GM12878 (cell line): ENCODE results near the gene CNTNAP5. TPM values are rescaled to one million over a fixed set of nuclear protein-coding genes. Genes with fewer than 3 reads are reported as not detected.

Experiments used
- ATAC-seq: fragments of 200-7000 bp; cut with Tn5 transposase; 3 replicates; pipeline ENCODE4 v1.9.1; 2020; ENCODE audit warnings: mild to moderate bottlenecking, moderate library complexity
- BruUV-seq: library from RNA; stranded (reverse); fragments of 400-500 nt; replicated peaks from 2 replicates; lab custom pipeline; 2021; lab: Mats Ljungman, UMichigan
- CTCF ChIA-PET: fragments of 300-600 bp; sonication (Branson Sonifier 250); formaldehyde crosslinking; extraction: SDS; loops from one replicate; lab custom pipeline; 2021; ENCODE audit warnings: inconsistent platforms; lab: Yijun Ruan, JAX
- POLR2A ChIA-PET: fragments of 350-600 bp; formaldehyde crosslinking; extraction: SDS; loops from one replicate; lab custom pipeline; 2021; ENCODE audit warnings: inconsistent platforms; lab: Charles Lee
- RAD21 ChIA-PET: fragments of 300-600 bp; sonication (Branson Sonifier 250); formaldehyde crosslinking; loops from one replicate; lab custom pipeline; 2023; ENCODE audit warnings: antibody characterized with exemption; ENCODE audit not compliant: unreplicated experiment; lab: Charles Lee
- SMC1A ChIA-PET: fragments of 300-600 bp; sonication (Branson Sonifier 250); formaldehyde crosslinking; loops from one replicate; lab custom pipeline; 2023; ENCODE audit not compliant: unreplicated experiment, uncharacterized antibody; lab: Charles Lee
- DNase-seq: peaks from one replicate; pipeline ENCODE4 v3.0.0-alpha.2; 2011; ENCODE audit warnings: low read depth, low spot score
- FAIRE-seq: peaks from 3 replicates; lab custom pipeline; 2011; peaks lifted over from hg19 to GRCh38; lab: Jason Lieb, UNC
- H2AFZ ChIP-seq: 2 replicates; pipeline ENCODE4 v1.6.0; 2011; ENCODE audit warnings: low read depth, low read length, control low read depth; ENCODE audit not compliant: control insufficient read depth
- H3K27ac ChIP-seq: 2 replicates; pipeline ENCODE4 v1.5.1; 2011; ENCODE audit warnings: control low read depth; ENCODE audit not compliant: control insufficient read depth, insufficient read depth
- H3K27me3 ChIP-seq, 2 experiments: replicated peaks in 1 of 2; 2 replicates each; pipeline versions ENCODE4 v1.6.0 to v1.6.1; 2011; ENCODE audit warnings: low read length in 1 of 2; ENCODE audit not compliant: control insufficient read depth in 2 of 2, insufficient read depth in 2 of 2
- H3K36me3 ChIP-seq, 2 experiments: 2 replicates each; pipeline ENCODE4 v1.5.1; 2011; ENCODE audit warnings: low read length in 1 of 2; ENCODE audit not compliant: control insufficient read depth in 2 of 2, insufficient read depth in 2 of 2
- H3K4me1 ChIP-seq: 2 replicates; pipeline ENCODE4 v1.6.1; 2011; ENCODE audit warnings: mild to moderate bottlenecking, low read length, moderate library complexity, mixed read lengths; ENCODE audit not compliant: control insufficient read depth, insufficient read depth
- H3K4me2 ChIP-seq: 2 replicates; pipeline ENCODE4 v1.6.0; 2011; ENCODE audit warnings: control low read depth; ENCODE audit not compliant: control insufficient read depth, insufficient read depth
- H3K4me3 ChIP-seq: fragments of 200-600 bp; sonication (generic); 2 replicates; pipeline ENCODE4 v1.5.1; 2016
- H3K79me2 ChIP-seq: 2 replicates; pipeline ENCODE4 v1.6.0; 2011; ENCODE audit warnings: low read length; ENCODE audit not compliant: control insufficient read depth, insufficient read depth
- H3K9ac ChIP-seq: 2 replicates; pipeline ENCODE4 v1.8.0; 2011; ENCODE audit warnings: low read length, control low read depth, mixed read lengths; ENCODE audit not compliant: control insufficient read depth, insufficient read depth
- H3K9me3 ChIP-seq: replicated peaks from 3 replicates; pipeline ENCODE4 v1.5.1; 2011; ENCODE audit warnings: mild to moderate bottlenecking, low read length; ENCODE audit not compliant: control insufficient read depth, insufficient read depth
- H4K20me1 ChIP-seq: 2 replicates; pipeline ENCODE4 v1.6.0; 2011; ENCODE audit not compliant: control insufficient read depth, insufficient read depth
- CREM ChIP-seq: IDR thresholded peaks from 2 replicates; pipeline ENCODE4 v1.6.1; 2014; ENCODE audit warnings: antibody characterized with exemption, low read depth
- JUND ChIP-seq: IDR thresholded peaks from 2 replicates; pipeline ENCODE4 v1.6.1; 2012; ENCODE audit warnings: low read depth, mild to moderate bottlenecking, low read length, improper control_type of control experiment, moderate library complexity
- MXI1 ChIP-seq: fragments of 150-350 bp; IDR thresholded peaks from 2 replicates; pipeline ENCODE4 v1.6.1; 2011; ENCODE audit warnings: low read depth, mild to moderate bottlenecking, inconsistent platforms, low read length, improper control_type of control experiment
- POU2F2 ChIP-seq: IDR thresholded peaks from 3 replicates; pipeline ENCODE4 v1.6.1; 2011; ENCODE audit warnings: low read depth, mild to moderate bottlenecking, low read length, borderline replicate concordance
- SREBF1 ChIP-seq: IDR thresholded peaks from 2 replicates; pipeline ENCODE4 v1.6.1; 2012; ENCODE audit warnings: mild to moderate bottlenecking, low read length
- WGBS: methylation state at CpG from one replicate; pipeline ENCODE4 v1.1.6; 2016; ENCODE audit warnings: low lambda C conversion rate; ENCODE audit not compliant: insufficient replicate concordance, insufficient coverage; ENCODE audit errors: missing lambda C conversion rate; 5-methylcytosine and 5-hydroxymethylcytosine counted together
- in situ Hi-C: fragments of 300-500 bp; cut with MboI; formaldehyde crosslinking; loops from 9 replicates; pipeline ENCODE4 v1.14.3; 2018; ENCODE audit warnings: mixed read lengths
- intact Hi-C: fragments of 100-400 bp; cut with micrococcal nuclease; formaldehyde crosslinking; loops from one replicate; pipeline ENCODE4 v1.14.2; 2022; ENCODE audit not compliant: unreplicated experiment
- polyA plus RNA-seq, 11 experiments: library from polyadenylated mRNA; depleted of rRNA in 4 of 11; unstranded in 6 of 11; stranded (reverse) in 5 of 11; fragments of >200 nt; fragmentation: Nextera tagmentation in 4 of 11; fragmentation: Illumina TruSeq in 1 of 11; extraction: Ambion mirVana in 4 of 11; extraction: Trizol in 1 of 11; gene quantifications; 1 replicate in 1 of 11; 2 replicates in 10 of 11; pipeline versions ENCODE4 v1.2.1 to v1.2.3, GENCODE V29; 2011 to 2016; ENCODE audit warnings: inconsistent platforms in 2 of 11, missing spikeins in 2 of 11, low read depth in 1 of 11
- total RNA-seq, 4 experiments: library from RNA; depleted of rRNA in 3 of 4; stranded (reverse); fragments of >200 nt in 3 of 4; fragmentation: Illumina TruSeq in 1 of 4; extraction: Trizol in 1 of 4; gene quantifications; 2 replicates each; pipeline versions ENCODE4 v1.2.1 to v1.2.3, GENCODE V29; 2013 to 2021
- TF ChIP-seq, protein P1 (sequence below): fragments of 150-350 bp; IDR thresholded peaks from 2 replicates; pipeline ENCODE4 v1.6.1; 2016; ENCODE audit warnings: low read depth, low read length
- TF ChIP-seq, protein P2 (sequence below): IDR thresholded peaks from 2 replicates; pipeline ENCODE4 v1.6.1; 2011; ENCODE audit warnings: borderline replicate concordance, low read depth, mild to moderate bottlenecking, moderate library complexity, low read length; ENCODE audit not compliant: insufficient read depth, poor library complexity, severe bottlenecking
- TF ChIP-seq, protein P3 (sequence below): fragments of 450-650 bp; formaldehyde crosslinking; IDR thresholded peaks from 2 replicates; pipeline ENCODE4 v1.4.0; 2022; ENCODE audit warnings: mild to moderate bottlenecking, moderate library complexity
- TF ChIP-seq, protein P4 (sequence below): IDR thresholded peaks from 2 replicates; pipeline ENCODE4 v1.6.1; 2011; ENCODE audit warnings: mild to moderate bottlenecking, low read depth, low read length, moderate library complexity; ENCODE audit not compliant: insufficient replicate concordance

The CNTNAP5 gene
- total and polyA plus RNA-seq, 10 of the 15 experiments (the other 5 are each of a cell fraction or from before 2014, with no cell fraction given) = not detected

DNA sequence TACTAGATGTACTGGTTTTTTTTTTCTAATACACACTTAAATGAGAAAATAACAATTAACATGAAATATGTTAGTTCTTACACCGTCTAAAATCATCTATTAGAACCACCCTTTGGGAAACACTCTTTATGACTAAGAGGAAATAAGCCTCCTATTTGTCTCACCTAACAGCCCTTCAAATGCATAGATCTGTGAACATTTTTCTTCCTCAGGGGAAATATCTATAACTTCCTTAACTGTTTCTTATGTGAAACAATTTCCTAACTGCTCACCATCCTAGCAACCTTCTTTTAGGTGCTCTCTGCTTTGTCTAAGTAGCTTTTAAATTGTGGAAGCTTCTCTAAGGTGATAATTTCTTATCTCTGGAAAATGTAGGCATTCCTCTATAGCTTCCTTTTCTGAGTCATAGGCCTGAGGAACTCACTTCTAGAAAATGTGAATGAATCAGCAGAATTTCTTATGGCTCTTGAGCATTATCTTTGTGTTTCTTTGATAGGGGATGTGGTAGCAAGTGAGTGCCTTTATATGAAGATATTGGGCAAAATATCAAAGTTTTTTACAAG is 56.1 kb downstream of the CNTNAP5 start (continued):
- TF ChIP-seq, protein P1, sequence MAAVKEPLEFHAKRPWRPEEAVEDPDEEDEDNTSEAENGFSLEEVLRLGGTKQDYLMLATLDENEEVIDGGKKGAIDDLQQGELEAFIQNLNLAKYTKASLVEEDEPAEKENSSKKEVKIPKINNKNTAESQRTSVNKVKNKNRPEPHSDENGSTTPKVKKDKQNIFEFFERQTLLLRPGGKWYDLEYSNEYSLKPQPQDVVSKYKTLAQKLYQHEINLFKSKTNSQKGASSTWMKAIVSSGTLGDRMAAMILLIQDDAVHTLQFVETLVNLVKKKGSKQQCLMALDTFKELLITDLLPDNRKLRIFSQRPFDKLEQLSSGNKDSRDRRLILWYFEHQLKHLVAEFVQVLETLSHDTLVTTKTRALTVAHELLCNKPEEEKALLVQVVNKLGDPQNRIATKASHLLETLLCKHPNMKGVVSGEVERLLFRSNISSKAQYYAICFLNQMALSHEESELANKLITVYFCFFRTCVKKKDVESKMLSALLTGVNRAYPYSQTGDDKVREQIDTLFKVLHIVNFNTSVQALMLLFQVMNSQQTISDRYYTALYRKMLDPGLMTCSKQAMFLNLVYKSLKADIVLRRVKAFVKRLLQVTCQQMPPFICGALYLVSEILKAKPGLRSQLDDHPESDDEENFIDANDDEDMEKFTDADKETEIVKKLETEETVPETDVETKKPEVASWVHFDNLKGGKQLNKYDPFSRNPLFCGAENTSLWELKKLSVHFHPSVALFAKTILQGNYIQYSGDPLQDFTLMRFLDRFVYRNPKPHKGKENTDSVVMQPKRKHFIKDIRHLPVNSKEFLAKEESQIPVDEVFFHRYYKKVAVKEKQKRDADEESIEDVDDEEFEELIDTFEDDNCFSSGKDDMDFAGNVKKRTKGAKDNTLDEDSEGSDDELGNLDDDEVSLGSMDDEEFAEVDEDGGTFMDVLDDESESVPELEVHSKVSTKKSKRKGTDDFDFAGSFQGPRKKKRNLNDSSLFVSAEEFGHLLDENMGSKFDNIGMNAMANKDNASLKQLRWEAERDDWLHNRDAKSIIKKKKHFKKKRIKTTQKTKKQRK = no peak
- TF ChIP-seq, all 136 proteins: peak for 0

DNA sequence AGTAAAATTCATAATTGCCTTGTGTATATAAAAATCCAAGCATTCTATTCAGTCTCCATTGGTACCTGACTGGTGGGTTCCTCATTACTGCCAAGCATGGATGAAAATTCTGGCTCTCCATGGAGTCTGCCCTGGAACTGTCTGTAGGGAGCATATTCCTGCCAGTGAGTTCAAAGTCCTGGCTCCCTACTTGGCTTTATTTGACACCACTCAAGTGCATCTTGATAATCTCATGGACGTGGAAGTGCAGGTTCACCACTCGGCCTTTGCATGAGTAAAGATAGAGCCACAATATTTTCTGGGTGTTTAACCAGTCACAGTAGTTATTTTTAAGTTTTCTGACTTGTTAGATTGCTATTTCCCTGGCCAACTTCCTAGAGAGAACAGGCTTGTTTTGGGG is 63.5 kb downstream of the CNTNAP5 start:
- Histone ChIP-seq H3K27ac (no peak overlapping the region), H3K9me3 (no peaks in the 10 kb centered on the region), H3K9ac (no peak overlapping the region), H3K4me2 (no peak overlapping the region), H3K79me2 (no peaks in the 10 kb centered on the region), H3K4me1 (no peaks in the 10 kb centered on the region), H3K4me3 (no peak overlapping the region), H4K20me1 (no peaks in the 10 kb centered on the region)
- 3% methylated on average over 2 of the region's 2 CpGs for WGBS
- intact Hi-C loops (no loop called here), in situ Hi-C loops (no loop called here)
- ChIA-PET SMC1A (no interaction called here), POLR2A (no interaction called here), RAD21 (no interaction called here)
- BruUV-seq = no TSS peak
- DNase-seq (no peak), ATAC-seq (no peak), FAIRE-seq (no peak)
- TF ChIP-seq, protein P2, sequence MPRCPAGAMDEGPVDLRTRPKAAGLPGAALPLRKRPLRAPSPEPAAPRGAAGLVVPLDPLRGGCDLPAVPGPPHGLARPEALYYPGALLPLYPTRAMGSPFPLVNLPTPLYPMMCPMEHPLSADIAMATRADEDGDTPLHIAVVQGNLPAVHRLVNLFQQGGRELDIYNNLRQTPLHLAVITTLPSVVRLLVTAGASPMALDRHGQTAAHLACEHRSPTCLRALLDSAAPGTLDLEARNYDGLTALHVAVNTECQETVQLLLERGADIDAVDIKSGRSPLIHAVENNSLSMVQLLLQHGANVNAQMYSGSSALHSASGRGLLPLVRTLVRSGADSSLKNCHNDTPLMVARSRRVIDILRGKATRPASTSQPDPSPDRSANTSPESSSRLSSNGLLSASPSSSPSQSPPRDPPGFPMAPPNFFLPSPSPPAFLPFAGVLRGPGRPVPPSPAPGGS = no peak
- TF ChIP-seq, protein P3, sequence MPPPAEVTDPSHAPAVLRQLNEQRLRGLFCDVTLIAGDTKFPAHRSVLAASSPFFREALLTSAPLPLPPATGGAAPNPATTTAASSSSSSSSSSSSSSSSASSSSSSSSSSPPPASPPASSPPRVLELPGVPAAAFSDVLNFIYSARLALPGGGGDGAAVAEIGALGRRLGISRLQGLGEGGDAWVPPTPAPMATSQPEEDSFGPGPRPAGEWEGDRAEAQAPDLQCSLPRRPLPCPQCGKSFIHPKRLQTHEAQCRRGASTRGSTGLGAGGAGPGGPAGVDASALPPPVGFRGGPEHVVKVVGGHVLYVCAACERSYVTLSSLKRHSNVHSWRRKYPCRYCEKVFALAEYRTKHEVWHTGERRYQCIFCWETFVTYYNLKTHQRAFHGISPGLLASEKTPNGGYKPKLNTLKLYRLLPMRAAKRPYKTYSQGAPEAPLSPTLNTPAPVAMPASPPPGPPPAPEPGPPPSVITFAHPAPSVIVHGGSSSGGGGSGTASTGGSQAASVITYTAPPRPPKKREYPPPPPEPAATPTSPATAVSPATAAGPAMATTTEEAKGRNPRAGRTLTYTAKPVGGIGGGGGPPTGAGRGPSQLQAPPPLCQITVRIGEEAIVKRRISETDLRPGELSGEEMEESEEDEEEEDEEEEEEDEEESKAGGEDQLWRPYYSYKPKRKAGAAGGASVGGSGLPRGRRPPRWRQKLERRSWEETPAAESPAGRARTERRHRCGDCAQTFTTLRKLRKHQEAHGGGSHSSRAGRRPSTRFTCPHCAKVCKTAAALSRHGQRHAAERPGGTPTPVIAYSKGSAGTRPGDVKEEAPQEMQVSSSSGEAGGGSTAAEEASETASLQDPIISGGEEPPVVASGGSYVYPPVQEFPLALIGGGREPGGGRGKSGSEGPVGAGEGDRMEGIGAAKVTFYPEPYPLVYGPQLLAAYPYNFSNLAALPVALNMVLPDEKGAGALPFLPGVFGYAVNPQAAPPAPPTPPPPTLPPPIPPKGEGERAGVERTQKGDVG (CRISPR knock-in tag) = no peak
- TF ChIP-seq MXI1 = no peak
- no peak for TF ChIP-seq SREBF1
- TF ChIP-seq, protein P4, sequence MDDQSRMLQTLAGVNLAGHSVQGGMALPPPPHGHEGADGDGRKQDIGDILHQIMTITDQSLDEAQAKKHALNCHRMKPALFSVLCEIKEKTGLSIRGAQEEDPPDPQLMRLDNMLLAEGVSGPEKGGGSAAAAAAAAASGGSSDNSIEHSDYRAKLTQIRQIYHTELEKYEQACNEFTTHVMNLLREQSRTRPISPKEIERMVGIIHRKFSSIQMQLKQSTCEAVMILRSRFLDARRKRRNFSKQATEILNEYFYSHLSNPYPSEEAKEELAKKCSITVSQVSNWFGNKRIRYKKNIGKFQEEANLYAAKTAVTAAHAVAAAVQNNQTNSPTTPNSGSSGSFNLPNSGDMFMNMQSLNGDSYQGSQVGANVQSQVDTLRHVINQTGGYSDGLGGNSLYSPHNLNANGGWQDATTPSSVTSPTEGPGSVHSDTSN = no peak
- no peak for TF ChIP-seq CREM
- TF ChIP-seq JUND = no peak
- TF ChIP-seq POU2F2 = no peak
- TF ChIP-seq, all 136 proteins: peak for 0
- CTCF ChIA-PET = no interaction called here
- Histone ChIP-seq H3K27me3 (no peaks in the 10 kb centered on the region), H3K36me3 (no peaks in the 10 kb centered on the region), H2AFZ (no peak overlapping the region)
